Fibroblast of skin of right quadriceps (primary cell): ENCODE measurements around the gene DTX3.
"Not testable (repeated sequence)": the region's sequence is repeated elsewhere in the genome, so short reads cannot be mapped to it uniquely, and the experiment has no call there.

Source experiments
- DNase-seq: peaks from one replicate; pipeline ENCODE4 v3.0.0-alpha.2; 2013

The DTX3 gene

DNA sequence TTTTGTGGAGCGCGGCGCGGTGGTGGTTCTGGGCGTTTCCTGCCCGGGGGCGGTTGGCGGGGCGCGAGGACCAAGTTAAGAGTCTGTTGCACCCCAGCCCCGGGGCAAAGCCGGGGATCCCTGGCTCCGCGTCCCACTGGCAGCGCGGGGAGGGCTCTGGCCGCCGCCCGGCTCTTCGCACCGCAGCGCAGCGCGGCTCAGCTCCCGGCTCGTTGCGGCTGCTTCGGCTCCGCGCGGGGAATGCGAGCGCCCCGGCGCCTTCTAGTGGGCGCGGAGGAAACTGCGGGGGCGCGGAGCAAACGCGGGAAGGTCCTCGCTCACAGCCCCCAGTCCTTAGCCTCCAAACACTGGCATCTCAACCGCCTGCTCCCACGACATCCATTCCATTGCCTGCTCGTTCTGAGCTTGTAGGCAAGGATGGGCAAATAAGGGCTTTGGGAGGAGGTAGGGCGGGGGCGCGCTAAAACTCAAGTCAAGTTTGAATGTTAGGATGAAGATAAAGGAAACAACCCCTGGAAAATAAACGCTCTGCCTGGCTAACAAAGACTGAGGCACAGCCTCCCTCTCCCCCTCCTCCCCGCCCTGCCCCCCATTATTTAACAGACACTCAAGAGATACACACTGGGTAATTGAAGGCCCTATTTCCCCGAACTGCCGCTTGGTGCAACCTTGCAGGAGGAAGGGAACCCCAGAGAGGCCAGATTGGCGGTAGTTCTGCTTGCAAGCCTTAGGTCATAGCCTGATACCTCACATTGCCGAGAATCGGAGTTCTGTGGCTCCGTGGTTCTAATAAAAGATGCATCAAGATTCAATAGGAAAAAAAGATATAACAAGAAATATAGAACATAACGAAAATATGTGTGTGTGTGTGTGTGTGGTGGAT lies 28.6 kb downstream of the DTX3 start, which contains the start of gene B4GALNT1:
TSS of gene B4GALNT1 (minus strand) at position 244 of the 883 bp plus-strand sequence. CDS start 1,069 bp downstream, outside the sequence.
- DNase-seq, result peak; percentile 53

DNA sequence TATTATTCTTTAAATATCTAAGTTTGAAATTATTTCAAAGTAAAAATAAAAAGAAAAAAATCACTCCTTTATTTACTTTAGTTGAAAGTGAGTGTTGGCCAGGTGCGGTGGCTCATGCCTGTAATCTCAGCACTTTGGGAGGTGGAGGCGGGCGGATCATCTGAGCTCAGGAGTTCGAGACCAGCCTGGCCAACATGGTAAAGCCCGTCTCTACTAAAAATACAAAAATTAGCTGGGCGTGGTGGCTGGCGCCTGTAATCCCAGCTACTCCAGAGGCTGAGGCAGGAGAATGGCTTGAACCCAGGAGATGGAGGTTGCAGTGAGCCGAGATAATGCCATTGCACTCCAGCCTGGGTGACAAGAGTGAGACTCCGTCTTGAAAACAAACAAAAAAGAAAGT lies 32.1 kb downstream of the DTX3 start:
- DNase-seq, result not testable (repeated sequence)

DNA sequence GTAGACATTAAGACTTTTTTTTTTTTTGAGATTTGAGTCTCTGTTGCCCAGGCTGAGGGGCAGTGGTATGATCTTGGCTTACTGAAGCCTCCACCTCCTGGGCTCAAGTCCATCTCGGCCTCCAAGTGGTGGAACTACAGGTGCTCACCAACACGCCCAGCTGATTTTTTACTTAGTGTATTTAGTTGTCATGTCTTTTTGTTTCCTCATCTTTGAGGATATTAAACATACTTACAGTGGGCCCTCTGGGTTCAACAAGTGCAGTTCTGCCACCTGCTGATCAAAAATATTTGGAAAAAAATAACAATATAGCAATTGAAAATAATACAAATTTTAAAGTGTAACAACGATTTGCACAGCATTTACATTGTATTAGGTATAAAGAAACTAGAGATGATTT lies 32.7 kb downstream of the DTX3 start:
- DNase-seq, result no peak

DNA sequence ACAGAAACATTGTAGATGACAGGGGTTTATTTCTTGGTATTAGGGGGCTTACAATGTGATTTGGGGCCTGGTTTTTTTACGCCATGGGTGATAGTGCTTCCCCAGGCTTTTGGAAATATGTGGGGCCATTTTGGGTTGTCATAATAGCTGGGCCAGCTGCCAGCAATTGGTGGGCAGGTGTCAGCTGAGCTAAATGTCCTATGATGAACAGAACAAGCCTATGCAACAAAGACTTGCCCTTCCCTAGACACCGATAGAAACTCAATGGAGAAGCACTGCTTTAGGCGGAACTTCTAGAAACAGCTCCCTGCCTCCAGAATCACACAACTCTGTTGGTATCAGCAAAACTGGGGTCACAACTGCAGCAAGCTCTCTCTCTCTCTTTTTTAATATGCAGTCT lies 33.5 kb downstream of the DTX3 start:
- DNase-seq, result no peak

DNA sequence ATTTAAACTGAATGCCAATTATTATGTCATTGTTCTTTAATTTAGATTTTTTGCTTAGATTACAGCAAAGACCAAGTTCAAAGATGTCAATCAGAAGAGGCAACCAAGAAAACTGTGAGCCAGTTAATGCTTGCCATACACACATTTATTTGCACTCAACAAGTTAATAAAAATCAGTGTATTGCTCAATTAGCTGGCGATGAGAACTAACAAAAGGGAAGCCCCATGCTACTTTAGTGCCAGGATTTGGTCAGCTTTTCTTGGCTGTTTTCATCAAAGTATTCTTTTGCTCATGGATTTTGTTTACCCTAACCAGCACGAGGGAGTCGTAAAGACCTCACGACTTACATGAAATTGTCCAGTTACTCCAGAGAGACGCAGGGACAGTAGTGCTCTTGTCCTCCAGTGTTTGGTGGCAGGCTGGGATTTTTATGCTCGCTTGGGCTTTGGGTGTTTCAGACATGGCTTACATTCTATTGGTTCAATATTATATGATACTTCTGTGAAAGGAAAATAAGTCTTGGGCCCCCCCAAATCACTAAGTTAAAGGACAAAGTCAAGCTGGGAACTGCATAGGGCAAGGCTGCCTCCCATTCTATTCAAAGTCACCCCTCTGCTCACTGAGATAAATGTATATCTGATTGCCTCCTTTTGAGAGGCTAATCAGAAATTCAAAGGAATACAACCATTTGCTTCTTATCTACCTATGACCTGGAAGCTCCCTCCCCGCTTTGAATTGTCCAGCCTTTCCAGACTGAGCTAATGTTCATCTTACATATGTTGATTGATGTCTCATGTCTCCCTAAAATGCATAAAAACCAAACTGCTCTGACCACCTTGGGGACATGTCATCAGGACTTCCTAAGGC lies 35.8 kb downstream of the DTX3 start:
- DNase-seq, result no peak

DNA sequence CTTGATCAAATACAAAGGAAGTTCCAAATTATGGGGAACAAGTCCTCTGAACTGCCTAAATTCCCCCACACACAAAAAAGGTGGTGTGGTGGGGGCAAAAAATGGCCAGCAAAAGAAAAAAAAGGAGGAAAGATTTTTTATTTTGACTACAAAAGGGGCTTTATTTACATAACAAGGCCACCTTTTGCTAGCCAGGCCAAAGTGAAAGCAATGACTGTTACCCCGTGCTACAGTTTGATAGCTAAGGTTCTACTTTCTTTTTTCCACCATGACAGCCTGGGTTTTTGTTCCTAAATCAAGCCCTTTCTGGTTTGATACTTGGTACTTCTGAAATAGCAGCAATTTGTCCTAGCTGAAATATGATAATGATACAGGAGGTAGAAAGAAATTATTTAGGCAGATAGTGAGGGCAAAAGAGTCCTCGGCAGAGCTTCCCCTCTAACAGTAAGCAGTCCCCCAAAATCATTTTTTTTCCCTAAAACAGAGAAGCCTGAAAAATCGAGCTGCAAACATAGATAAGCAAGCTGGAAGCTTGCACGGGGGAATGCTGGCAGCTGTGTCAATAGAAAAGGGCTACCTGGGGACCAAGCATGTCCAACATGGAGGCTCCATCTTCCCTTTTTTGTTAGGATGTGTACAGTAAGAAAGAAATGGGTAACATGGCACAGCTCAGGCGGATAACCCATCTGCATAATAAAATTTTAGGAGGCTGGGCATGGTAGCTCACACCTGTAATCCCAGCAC lies 37.2 kb downstream of the DTX3 start:
- no peak for DNase-seq

DNA sequence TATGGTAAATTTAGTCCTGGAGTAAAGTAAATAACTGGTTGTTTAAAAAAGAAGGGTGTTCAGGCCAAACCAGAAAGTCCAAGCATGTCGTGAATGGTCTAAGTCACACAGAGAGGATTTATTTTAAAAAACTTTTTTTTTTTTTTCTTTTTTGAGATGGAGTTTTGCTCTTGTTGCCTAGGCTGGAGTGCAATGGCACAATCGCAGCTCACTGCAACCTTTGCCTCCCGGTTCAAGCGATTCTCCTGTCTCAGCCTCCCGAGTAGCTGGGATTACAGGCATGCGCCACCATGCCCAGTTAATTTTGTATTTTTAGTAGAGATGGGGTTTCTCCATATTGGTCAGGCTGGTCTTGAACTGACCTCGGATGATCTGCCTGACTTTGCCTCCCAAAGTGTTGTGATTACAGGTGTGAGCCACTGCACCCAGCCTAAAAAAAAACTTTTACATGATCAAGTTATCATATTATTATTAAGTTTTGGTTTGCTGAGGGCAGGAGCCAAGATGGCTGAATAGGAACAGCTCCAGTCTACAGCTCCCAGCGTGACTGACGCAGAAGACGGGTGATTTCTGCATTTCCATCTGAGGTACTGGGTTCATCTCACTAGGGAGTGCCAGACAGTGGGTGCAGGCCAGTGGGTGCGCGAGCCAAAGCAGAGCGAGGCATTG lies 41.5 kb downstream of the DTX3 start:
- peak; percentile 34 for DNase-seq

DNA sequence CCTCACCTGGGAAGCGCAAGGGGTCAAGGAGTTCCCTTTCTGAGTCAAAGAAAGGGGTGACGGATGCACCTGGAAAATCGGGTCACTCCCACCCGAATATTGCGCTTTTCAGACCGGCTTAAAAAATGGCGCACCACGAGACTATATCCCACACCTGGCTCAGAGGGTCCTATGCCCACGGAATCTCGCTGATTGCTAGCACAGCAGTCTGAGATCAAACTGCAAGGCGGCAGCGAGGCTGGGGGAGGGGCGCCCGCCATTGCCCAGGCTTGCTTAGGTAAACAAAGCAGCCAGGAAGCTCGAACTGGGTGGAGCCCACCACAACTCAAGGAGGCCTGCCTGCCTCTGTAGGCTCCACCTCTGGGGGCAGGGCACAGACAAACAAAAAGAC lies 42.0 kb downstream of the DTX3 start:
- DNase-seq, result not testable (repeated sequence)

DNA sequence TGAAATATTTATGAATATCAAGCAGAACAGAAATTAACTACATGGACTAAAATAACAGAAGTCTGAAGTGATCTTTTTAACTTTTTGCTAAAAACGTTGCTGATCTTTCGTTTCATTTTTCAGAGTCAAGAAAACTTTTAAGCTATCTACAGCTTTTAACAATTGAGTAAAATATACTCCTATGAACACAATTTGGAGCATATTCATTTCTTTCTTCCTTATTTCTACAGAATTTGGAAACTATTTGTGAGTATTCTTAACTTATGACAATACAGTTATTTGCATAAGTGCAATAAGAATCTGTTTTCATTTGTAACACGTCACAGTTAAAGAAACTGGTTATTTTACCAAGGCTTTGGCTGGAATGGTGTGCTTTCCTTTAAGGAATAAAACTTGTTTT lies 49.4 kb downstream of the DTX3 start:
- DNase-seq, result no peak

DNA sequence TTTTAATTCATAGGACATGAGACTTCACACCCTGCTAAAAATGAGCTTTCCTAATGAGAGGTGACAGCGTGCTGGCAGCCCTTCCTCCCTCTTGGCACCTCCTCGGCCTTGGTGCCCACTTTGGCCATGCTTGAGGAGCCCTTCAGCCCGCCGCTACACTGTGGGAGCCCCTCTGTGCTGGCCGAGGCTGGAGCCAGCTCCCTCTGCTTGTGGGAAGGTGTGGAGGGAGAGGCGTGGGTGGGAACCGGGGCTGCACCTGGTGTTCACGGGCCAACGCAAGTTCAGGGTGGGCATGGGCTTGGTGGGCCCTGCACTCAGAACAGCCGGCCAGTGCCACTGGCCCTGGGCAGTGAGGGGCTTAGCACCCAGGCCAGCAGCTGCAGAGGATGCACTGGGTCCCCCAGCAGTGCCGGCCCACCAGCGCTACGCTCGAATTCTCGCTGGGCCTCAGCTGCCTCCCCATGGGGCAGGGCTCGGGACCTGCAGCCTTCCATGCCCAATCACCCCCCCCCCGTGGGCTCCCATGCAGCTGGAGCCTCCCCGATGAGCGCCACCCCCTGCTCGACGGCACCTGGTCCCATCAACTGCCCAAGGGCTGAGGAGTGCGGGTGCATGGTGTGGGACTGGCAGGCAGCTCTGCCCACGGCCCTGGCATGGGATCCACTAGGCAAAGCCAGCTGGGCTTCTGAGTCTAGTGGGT lies 51.1 kb downstream of the DTX3 start:
- DNase-seq, result no peak

DNA sequence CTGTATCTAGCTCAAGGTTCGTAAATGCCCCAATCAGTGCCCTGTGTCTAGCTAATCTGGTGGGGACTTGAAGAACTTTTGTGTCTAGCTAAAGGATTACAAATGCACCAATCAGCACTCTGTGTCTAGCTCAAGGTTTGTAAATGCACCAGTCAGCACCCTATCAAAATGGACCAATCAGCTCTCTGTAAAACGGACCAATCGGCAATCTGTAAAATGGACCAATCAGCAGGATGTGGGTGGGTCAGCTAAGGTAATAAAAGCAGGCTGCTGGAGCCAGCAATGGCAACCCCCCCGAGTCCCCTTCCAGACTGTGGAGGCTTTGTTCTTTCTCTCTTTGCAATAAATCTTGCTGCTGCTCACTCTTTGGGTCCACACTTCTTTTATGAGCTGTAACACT lies 51.8 kb downstream of the DTX3 start:
- not testable (repeated sequence) for DNase-seq

DNA sequence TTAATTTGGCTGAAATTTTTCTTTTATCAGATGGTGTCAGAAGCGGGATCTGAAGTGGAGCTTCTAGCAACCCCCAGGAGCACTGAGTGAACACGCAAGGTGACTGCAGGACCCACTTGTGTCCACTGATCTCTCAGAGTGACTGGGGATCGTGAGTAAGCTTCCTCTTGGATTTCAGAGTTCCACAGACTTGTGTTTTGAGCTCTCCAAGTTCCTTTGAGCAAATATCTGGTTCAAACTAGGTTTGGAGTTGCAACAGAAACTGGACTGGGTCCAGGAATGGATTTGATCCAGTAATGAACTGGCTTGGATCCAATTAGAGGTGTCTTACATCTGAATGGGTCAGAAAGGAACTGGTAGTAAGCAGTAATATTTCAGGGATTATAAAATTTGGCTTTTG lies 53.1 kb downstream of the DTX3 start:
- no peak for DNase-seq

DNA sequence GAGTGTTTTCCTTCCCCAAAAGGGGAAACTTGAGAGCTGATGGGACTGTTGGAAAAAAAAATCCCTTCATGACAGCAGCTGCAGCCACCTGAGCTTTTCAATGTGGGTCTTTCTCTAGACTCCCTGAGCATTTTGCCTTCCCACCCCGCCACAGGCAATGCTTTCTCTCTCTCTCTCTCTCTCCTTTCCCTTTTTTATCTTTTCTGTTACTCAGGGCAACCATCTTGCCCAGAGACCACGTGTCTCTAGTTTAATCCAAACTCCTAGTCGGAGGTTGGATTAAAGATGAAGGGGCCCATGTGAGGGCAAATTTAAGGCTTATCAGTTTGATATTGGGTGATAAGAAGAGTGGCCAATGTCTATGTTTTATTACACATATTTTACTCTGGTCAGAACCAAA lies 54.3 kb downstream of the DTX3 start:
- DNase-seq, result no peak
